Limb (tissue), 2 donors: ENCODE results near the gene GRK4.
"Not testable (repeated sequence)": the region's sequence is repeated elsewhere in the genome, so short reads cannot be mapped to it uniquely, and the experiment has no call there.

Experiments used
- DNase-seq, 2 donors: peaks; one replicate each; pipeline ENCODE4 v3.0.0-alpha.2; 2016; ENCODE audit errors: extremely low spot score in 2 of 2

The GRK4 gene

GRCh38 chr4:2941138-2942036 lies 22.0 kb upstream of the GRK4 start:
- peak in 1 of 2 donors; percentile 20 for DNase-seq

DNA sequence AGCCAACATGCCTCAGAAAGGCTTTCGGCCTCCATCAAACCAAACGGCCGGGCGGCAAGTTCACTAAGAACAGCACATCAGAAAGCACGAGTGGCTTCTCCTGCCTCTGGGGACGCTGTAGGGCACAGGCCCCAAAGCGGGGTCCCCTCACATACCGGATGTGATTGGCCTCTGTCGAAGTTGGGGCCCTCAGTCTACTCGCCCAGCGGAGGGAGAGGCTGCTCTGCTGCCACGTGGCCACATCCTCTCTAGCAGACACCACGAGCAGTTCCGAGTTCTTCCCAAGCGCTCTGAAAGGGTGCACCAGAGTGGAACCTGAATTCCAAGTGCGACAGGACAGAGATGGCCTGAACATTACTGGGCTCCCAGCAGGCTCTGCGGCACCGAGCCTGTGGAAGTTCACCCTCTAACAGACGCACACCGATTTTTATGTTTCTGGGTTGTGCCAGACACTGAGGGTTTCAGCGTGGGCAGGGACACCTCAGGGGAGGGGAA lies 21.3 kb upstream of the GRK4 start:
- peak in 1 of 2 donors; percentile 22 for DNase-seq

- peak in 1 of 2 donors; percentile 28 for DNase-seq
Measured at GRCh38 chr4:2942532-2943363, 20.6 kb upstream of the GRK4 start.

- no peak for DNase-seq
Measured at GRCh38 chr4:2943364-2944090, 19.8 kb upstream of the GRK4 start.

DNA sequence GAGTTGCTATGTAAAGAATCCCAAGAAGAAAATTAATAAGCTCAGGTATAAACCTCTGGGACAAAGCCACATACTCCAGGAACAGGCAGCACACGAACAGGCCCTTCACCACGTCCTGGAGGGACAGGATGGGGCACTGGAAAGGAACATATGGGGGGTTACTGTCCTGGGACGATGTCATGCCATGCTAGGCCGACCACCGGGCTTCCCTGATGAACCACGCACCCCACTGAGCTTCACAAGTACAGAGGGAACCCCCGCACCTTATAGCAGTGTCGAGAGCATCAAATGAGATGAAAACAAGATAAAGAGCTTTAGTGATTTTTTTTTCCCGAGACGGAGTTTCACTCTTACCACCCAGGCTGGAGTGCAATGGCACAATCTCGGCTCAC lies 19.3 kb upstream of the GRK4 start:
- DNase-seq = no peak

- no peak for DNase-seq
Measured at GRCh38 chr4:2944586-2945526, 18.5 kb upstream of the GRK4 start.

DNA sequence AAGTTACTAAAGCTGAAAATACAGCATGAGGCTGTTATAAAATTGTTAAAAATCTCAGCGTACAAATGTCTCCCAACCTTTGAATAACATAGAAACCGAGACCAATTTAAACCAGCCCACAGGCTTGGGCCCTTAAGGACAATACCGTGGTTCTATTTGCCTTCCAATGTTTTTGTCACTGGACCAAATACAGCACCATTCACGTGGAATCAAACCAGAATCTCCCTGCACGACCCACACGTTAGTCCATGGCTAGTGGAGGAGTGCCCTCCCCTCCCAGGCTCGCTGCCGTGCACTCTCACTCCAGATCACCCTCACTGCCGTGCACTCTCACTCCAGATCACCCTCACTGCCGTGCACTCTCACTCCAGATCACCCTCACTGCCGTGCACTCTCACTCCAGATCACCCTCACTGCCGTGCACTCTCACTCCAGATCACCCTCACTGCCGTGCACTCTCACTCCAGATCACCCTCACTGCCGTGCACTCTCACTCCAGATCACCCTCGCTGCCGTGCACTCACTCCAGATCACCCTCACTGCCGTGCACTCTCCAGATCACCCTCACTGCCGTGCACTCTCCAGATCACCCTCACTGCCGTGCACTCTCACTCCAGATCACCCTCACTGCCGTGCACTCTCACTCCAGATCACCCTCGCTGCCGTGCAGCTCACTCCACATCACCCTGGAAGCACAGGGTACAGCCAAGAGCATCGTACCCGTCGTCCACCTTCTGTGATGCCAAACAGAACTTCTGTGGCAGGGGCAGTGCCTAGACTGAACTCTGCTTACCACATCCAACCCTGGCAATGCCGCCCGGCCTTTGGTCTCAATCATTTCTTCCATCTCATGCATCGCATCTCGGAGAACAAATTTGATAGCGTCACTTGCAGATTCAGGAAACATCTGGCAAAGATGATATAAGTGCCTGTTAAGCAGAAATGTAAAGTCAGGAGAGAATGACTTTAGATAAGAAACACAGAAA lies 17.5 kb upstream of the GRK4 start:
- not testable (repeated sequence) for DNase-seq

DNA sequence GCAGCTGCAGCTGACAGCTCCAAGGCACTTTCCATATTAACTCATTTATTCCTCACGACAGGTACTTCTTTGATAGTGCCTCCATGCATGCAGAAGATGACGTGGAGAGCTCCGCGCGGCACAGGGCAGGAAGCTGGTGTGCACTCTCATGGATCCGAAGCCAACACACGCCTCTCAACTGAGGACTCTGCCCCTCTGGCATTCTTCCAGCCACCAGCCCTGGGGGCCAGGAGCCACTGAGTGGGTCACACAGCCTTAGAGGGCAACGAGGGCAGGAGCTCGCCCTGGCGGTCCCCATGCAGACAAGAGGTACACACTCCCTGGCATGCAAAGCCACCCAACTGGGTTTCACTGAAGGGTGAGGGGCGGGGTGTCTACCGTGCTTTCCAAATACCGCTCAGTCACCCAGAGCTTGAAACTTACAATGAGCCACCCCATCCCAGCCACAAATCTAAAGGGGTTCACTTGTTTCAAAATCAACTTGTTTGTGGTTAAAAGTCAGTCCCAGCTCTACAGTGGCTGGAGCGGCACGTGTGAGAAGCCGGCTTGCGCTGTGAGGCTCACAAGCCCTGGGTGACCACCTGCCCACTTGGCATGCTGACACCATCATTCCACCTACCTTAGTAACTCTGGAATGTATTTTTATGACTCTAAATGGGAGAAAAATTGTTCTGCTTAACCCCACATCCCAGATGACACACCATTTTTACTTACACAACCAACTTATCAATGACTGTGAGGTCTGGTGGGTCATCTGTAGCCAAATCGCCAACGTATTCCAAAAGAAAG lies 16.4 kb upstream of the GRK4 start:
- no peak for DNase-seq

DNA sequence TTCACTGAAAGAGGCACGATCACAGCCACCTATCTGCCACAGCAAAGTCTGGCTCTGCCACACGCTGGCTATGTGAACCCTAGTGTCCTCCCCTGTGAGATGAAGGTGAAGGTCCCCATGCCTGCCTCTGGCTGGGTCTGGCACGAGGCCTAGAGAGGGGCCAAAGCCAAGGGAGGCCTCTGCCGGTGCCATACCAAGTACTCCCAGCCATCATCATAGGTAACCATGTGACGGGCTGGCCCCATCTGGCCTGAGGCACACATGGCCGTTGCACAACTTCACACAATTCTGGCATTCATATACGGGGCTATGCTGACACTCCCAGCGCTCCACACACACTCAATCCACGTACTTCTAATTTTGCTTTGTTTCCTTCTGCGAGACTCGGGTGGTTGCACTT lies 15.4 kb upstream of the GRK4 start:
- no peak for DNase-seq

GRCh38 chr4:2948895-2949781 lies 14.2 kb upstream of the GRK4 start:
- peak in 1 of 2 donors; percentile 26 for DNase-seq

GRCh38 chr4:2949782-2950125 lies 13.6 kb upstream of the GRK4 start:
- no peak for DNase-seq

GRCh38 chr4:2950221-2950989 lies 13.0 kb upstream of the GRK4 start:
- no peak for DNase-seq

GRCh38 chr4:2953496-2953895 lies 9.9 kb upstream of the GRK4 start:
- DNase-seq = no peak

DNA sequence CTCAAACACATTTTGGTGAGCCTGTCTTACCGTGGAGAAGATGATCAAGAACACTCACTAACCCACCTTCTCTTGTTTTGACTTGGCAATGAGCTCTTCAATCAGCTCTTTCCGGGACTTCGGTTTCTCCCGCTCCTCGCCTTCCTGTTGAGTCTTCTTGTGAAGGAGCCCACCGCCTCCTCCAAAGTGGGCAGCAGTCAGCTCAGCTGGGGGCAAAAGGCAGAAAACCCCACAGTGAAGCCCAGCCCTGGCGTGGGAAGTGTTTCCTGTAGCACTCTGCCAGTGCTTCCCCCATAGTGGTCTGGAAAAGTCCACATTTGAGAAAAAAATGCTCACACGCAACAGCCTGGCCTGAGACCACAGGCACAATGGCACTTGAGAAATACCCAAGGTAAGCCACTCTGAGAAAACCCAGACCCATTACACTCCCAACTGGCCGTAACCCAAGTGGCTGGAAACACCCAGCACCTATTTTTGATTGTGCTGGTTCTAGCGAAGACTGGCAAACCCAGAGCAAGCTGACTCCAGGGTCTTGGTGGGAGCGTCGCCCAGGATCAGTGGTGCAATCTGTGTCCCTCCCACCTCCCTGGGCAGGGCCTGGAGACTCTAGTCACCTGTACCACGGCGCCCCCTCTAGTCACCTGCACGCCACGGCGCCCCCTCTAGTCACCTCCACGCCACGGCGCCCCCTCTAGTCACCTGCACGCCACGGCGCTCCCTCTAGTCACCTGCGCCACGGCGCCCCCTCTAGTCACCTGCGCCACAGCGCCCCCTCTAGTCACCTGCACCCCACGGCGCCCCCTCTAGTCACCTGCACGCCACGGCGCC lies 8.8 kb upstream of the GRK4 start:
- DNase-seq = no peak

DNA sequence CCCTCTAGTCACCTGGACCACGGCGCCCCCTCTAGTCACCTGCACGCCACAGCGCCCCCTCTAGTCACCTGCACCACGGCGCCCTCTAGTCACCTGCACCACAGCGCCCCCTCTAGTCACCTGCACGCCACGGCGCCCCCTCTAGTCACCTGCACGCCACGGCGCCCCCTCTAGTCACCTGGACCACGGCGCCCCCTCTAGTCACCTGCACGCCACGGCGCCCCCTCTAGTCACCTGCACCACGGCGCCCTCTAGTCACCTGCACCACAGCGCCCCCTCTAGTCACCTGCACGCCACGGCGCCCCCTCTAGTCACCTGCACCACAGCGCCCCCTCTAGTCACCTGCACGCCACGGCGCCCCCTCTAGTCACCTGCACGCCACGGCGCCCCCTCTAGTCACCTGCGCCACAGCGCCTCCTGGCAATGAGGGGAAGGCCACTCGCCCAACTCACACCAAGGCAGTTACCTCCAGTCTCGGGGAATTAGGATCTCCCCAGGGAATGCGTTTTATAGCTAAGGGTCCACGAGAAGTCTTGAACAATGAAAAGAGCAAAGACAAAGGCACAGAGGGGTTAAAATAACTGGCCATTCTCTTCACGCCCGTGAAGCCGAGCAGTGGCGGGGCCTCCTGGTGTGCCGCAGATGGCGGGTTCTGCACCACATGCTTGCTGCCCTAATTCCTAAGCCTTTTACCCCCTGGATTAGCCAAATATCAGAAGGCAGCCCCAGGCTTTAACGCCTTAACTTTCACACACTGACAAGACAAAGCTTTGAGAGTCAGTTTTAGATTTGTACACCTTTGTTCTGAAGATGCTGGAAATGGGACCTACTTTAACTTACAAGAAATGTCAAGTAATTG lies 8.0 kb upstream of the GRK4 start:
- not testable (repeated sequence) for DNase-seq
